Stimulated activated CD4-positive, alpha-beta T cell treated with anti-CD3 and anti-CD28 coated beads, Interleukin-12 subunit alpha, Interleukin-12 subunit beta, amount 100 ng/mL, for 24 hours (primary cell): ENCODE results near the gene KLF11.

ENCODE experiments used
- DNase-seq, 2 experiments: peaks; one replicate each; pipeline ENCODE4 v3.0.0-alpha.2; 2020; ENCODE audit warnings: low read depth in 2 of 2

KLF11 gene

GRCh38 chr2:10063566-10063965, 20.2 kb downstream of the KLF11 start:
- DNase-seq = no peak

- DNase-seq = no peak
Observed at GRCh38 chr2:10064932-10065772, 21.8 kb downstream of the KLF11 start.

GRCh38 chr2:10065773-10066055, 22.4 kb downstream of the KLF11 start:
- no peak for DNase-seq

GRCh38 chr2:10067330-10067729, 24.0 kb downstream of the KLF11 start:
- DNase-seq = no peak

GRCh38 chr2:10067881-10068280, 24.5 kb downstream of the KLF11 start:
- DNase-seq = no peak

- DNase-seq = no peak
Observed at GRCh38 chr2:10071176-10071575, 27.8 kb downstream of the KLF11 start.

GRCh38 chr2:10071595-10071994, 28.2 kb downstream of the KLF11 start:
- DNase-seq = no peak

- DNase-seq = peak; percentile 57 to 63
Observed at GRCh38 chr2:10072656-10073480, 29.5 kb downstream of the KLF11 start.

GRCh38 chr2:10073706-10074105, 30.4 kb downstream of the KLF11 start:
- DNase-seq = no peak

- no peak for DNase-seq
Observed at GRCh38 chr2:10075101-10075500, 31.8 kb downstream of the KLF11 start.

- no peak for DNase-seq
Observed at GRCh38 chr2:10075571-10076209, 32.3 kb downstream of the KLF11 start.

GRCh38 chr2:10076511-10076910, 33.2 kb downstream of the KLF11 start:
- DNase-seq = no peak

GRCh38 chr2:10076988-10077527, 33.7 kb downstream of the KLF11 start:
- DNase-seq = no peak

- DNase-seq = no peak
Observed at GRCh38 chr2:10078001-10078400, 34.7 kb downstream of the KLF11 start.

GRCh38 chr2:10078704-10079265, 35.4 kb downstream of the KLF11 start:
- DNase-seq = no peak

GRCh38 chr2:10079266-10079869, 36.0 kb downstream of the KLF11 start:
- no peak for DNase-seq

- no peak for DNase-seq
Observed at GRCh38 chr2:10079870-10080535, 36.7 kb downstream of the KLF11 start, which contains the start of gene CYS1. Gene CYS1, minus strand, starts transcription at chr2:10080411. Its CDS starts 188 bp downstream, at chr2:10080223.

- DNase-seq = no peak
Observed at GRCh38 chr2:10080536-10081304, 37.4 kb downstream of the KLF11 start.

GRCh38 chr2:10083046-10083445, 39.7 kb downstream of the KLF11 start:
- no peak for DNase-seq

- DNase-seq = no peak
Observed at GRCh38 chr2:10083692-10084211, 40.4 kb downstream of the KLF11 start.
